Thyroid gland (tissue), 4 donors: ENCODE results near the gene ZNF138.

ENCODE experiments used
- POLR2A ChIP-seq, 2 donors: fragments of 450-650 bp; IDR thresholded peaks; one replicate each; pipeline ENCODE4 v1.6.1; 2017; ENCODE audit warnings: antibody characterized with exemption in 2 of 2, mild to moderate bottlenecking in 2 of 2, moderate library complexity in 1 of 2
- TF ChIP-seq, protein P1 (sequence below), 6 experiments: fragments of 200-600 bp in 3 of 6; fragments of 450-650 bp in 3 of 6; sonication (generic) in 3 of 6; IDR thresholded peaks; one replicate each; pipeline ENCODE4 v1.5.1; 2016 to 2019; ENCODE audit warnings: antibody characterized with exemption in 6 of 6, mild to moderate bottlenecking in 2 of 6, inconsistent platforms in 1 of 6, moderate library complexity in 1 of 6

DNA sequence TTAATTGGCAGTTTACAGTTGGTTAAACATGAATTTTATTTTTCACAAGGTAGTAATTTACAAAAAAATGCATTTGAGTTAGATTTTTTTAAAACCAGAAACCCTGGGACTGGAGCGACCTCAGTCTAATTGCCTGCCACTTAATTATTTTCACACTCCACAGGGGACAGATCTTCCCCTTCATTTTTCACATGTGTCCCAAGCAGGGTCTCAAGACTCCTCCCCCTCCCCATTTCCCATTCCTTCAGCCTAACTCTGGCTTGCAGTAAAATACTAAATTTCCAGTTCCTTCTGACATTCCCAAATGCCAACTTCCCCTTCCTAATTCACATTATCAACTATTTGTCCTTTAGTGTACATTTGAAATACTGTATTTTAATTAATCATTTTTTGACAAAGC is 948 bp downstream of the ZNF138 start:
- TF ChIP-seq, protein P1, sequence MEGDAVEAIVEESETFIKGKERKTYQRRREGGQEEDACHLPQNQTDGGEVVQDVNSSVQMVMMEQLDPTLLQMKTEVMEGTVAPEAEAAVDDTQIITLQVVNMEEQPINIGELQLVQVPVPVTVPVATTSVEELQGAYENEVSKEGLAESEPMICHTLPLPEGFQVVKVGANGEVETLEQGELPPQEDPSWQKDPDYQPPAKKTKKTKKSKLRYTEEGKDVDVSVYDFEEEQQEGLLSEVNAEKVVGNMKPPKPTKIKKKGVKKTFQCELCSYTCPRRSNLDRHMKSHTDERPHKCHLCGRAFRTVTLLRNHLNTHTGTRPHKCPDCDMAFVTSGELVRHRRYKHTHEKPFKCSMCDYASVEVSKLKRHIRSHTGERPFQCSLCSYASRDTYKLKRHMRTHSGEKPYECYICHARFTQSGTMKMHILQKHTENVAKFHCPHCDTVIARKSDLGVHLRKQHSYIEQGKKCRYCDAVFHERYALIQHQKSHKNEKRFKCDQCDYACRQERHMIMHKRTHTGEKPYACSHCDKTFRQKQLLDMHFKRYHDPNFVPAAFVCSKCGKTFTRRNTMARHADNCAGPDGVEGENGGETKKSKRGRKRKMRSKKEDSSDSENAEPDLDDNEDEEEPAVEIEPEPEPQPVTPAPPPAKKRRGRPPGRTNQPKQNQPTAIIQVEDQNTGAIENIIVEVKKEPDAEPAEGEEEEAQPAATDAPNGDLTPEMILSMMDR (IDR thresholded peaks at IDR 0.05), result no peak
- TF ChIP-seq POLR2A (IDR thresholded peaks at IDR 0.05), result no peak
